Left forelimb (tissue), 1 donor: ENCODE results near the gene NPAS2.

Source experiments
- DNase-seq: peaks from one replicate; pipeline ENCODE4 v3.0.0-alpha.2; 2018; ENCODE audit warnings: low spot score

The NPAS2 gene

DNA sequence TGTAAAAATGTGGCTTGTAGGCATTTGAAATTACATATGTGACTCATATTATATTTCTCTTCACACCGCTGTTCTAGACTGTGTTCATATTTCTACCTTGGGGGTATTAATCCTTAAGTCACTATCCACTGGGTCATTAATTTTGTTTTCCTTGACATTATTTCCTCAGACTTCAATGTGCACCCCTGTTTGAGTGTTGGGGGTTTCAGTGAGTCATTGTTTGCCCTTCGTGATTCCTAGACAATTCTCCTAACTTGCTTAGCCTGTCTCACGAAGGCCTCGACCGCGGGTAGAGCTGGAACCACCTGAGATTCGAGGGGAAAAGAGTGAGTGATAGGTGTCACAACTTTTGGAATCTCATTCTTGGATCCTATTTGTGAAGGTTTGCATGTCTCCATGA, 35.1 kb downstream of the NPAS2 start:
- no peak for DNase-seq

DNA sequence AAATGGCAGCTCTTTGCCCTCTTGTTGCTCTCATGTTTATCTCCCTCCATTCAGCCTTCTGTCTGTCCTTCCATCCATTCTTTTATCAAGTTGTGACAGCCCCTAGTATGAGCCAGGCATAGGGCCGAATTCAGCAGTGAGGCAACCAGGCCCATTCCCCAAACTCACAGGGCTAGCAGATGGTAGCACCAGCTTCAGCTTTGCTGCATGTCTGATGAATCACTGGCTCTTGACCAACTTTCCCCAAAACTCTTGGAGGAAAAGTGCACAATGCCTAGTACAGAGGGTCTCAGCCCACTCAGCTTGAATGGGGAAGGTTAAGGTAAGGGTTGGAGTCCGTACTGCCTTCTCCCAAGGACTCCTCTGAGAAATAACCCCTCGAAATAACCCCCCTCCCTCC, 35.7 kb downstream of the NPAS2 start:
- DNase-seq = no peak

DNA sequence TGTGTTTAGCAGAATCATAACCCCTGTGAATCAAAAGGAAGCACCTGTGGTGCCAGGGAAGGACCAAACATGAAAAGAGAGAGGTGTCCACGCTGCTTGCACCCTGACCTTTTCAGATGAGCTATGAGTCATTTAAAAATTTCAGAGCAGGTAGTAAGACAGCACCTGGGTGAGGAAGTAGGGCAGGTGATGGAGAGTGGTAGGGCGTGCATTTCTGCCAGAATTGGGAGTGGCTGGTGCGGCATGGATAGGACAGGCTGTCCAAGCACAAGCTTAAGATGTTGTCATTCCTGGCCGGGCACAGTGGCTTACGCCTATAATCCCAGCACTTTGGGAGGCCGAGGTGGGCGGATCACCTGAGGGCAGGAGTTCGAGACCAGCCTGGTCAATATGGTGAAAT, 36.8 kb downstream of the NPAS2 start:
- no peak for DNase-seq

DNA sequence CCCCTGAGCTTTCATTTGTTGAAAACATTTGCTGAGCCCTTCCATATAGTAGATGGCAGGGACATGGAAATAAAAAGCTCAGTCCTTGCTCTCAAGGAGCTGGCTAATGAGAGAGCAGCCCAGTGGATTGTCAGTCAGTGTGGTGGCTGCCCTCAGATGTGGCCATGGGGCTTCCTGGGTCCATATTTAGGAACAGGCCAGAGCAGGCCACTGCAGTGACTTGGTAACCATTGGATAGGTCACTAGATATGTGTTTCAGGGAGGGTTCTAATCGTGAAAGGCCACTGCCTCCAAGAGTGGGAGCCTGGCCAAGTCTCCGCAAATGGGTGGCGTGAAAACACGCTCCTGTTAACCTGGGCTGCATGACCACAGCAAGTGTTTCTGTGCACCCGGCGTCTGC, 37.4 kb downstream of the NPAS2 start:
- DNase-seq = no peak

DNA sequence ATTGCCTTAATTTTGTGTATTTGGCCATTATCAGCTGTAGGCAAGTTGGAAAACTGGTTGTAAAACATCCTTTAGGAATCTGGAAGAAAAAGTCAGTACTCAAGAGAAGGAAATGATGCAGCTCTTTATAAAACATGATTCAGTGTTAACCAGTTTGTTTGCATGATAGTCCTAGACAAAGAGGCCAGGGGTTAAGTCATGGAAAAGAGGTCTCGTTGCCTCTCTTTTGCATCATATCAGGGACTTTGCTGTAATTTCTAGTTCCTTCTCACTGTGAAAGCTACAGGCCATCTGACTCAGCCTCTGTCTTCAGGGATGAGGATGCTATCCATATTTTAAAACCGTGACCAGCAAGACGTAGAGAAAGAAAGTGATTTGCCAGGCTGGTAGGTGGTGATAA, 38.0 kb downstream of the NPAS2 start:
- DNase-seq = no peak

DNA sequence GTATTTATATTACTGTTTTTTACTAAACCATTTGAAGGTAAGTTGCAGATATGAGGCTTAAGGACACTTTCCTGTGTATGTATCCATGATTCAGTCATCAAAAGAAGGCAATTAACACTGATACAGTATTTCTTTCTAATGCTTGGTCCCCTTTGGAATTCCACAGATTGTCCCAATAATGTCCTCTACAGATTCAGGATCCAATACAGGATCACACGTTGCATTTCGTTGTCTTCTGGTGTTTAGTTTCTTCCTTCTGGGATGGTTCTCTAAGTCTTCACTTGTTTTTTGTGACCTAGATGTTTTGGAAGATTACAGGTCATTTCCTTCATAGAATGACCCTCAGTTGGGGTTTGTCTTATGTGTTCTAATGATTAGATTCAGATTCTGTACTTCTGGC, 40.0 kb downstream of the NPAS2 start:
- DNase-seq = no peak

DNA sequence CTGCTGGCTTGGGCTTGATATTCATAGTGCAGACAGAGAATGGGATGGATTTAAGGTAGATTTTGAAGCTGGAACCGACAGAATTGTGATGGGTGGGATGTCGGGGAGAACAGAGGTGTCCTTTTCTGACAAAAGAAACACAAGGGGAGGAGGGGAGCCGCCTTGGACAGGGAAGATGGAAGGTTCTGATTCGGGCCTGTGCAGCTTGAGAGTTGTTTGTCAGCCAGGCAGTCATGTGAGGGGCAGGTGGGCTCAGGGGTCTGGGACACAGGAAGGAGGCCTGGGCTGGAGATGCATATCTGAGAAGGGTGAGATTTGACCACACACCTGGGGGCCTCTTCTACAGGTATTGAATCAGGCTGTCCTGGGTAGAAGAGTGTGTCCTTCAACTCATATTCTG, 41.4 kb downstream of the NPAS2 start:
- DNase-seq = no peak

DNA sequence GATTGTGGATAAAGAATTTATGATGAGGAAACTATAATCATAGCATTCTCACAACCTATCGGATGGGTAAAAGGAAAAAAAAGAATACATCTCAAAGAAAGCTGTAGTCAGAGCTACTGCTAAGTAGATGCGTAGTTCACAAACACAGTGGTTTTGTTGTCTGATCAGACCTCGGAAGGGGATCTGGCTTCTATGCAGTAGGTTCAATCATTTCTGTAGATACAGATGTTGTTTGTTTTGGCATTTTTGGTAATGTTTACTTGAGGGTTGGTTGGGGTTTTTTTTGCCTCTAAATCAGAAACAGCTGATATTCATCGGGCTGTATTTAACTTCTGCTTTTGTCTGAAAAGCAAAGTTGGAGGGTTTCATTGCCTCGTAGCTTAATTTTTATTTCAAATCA, 42.1 kb downstream of the NPAS2 start:
- DNase-seq = no peak

DNA sequence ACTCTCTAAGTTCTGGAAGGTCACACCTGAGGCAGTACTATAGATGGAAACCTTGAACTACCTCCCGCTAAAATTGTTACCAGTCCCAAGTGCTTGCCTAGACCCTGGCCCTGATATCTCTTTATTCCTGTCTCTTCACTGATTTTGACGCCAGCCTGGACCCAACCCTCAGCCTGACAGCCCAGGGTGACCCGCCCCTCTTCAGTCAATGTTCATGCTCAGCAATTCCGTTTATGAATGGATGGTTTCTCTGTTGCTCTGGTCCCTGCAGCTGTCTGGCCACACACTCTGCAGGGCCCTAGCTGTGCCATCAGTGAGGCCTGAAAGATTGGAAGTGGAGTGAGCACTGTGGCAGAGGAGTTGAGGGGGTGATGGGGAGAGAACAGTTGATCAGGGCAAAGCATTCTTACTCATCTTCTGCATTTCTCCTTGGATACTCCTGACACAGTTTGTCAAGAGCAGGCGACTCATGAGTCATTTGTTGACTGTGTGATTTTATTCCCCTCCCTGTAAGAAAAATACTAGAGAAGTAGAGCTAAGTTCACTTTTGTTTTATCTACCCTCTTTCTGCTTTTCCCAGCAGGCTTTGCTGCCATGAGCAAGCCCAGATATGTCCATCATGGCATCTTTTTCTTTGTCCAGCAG, 46.0 kb downstream of the NPAS2 start:
- no peak for DNase-seq

DNA sequence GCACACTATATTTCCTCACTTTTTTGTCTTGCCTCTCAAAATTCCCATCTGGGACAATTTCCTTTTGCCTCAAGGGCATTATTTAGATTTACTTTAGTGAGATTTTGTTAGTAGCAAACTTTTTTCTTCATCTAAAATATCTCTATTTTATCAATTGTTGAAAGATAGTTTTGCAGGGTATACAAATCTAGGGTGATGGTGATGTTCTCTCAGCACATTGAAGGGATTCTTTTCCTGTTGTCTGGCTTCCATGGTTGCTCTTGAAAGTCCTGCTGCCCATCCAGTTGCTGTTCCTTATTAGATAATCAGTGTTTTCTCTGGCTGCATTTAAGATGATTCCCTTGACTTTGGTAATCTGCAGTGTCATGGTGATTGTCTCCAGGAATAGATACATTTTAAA, 48.1 kb downstream of the NPAS2 start:
- DNase-seq = no peak

DNA sequence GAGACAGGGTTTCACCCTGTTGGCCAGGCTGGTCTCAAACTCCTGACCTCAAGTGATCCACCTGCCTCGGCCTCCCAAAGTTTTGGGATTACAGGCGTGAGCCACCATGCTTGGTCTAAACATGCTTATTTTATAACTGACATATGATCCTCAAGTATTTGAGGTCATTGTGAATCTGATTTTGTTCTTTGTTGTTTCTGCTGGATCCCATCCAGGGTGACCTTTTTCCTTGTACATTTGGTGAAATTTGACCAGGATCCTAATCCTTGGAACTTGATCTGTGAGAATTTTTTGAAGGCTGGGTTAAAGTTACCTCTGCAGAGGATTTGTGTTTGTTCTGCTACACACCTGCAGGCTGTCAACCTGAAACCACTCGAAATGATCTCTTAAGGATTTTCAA, 49.2 kb downstream of the NPAS2 start:
- DNase-seq = no peak

DNA sequence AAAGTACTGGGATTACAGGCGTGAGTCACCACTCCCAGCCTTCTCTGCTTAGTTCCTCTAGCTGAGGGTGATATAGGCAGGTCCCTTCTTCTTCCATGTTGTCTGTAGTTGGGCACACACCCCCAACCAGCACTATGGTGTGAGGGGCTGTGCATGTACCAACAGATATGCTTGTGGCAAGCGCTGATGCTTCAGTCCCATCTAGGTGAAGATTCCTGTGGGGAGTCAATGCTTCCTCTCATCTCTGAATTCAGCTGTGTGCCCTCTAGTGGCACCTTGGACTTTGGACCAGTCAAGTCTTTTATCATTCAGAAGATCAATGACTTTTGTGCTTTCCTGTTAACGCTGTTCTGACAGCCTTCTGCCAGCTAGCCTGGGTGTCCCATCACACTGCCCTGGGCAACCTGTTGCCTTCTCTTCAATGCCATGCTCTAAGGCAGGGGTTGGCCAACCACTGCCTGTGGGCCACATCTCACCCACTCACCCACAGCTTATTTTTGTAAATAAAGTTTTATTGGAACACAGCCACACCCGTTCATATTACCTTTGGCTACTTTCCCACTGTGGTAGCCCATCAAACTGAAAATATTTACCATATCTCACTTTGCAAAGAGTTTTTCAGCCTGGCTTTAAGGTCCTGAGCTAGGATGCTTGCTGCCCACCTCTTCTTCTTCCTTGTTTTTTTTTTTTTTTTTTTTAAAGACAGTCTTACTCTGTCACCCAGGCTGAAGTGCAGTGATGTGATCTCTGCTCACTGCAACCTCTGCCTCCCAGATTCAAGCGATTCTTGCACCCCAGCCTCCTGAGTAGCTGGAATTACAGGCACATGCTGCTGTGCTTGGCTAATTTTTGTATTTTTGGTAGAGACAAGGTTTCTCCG, 51.0 kb downstream of the NPAS2 start:
- DNase-seq = no peak

DNA sequence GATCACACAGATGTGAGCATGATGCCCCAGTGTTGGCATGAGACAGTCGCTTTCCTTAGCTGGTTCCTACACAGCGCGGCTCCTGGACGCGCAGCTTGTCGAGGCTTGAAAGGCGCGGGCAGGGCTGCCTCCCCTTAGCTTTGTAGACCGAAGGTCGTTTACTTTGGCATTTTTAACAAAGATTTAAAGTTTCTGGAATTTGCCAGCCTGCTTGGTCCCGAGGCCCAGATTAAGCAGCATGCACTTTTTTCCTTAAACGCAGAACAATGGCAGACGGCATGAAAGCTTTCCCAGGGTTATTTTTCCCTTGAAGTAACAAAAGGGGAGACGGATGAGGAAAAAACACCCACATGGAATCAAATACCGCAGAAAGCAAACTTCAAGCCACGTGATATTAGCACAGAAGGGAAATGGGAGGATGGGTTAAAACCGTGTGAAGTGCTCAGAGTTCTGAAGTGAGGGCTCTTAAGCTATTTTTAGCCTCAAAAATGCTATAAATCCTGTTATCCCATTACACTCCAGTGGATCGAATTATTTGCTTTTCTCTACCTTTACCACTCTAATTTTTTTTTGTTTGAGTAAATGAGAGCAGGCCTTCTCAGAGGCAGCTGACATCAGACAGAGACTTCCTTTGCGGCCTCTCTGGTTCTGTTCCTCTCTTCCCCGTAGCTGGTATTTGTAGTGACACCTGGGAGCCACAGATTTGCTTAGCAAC, 55.7 kb downstream of the NPAS2 start:
- no peak for DNase-seq

DNA sequence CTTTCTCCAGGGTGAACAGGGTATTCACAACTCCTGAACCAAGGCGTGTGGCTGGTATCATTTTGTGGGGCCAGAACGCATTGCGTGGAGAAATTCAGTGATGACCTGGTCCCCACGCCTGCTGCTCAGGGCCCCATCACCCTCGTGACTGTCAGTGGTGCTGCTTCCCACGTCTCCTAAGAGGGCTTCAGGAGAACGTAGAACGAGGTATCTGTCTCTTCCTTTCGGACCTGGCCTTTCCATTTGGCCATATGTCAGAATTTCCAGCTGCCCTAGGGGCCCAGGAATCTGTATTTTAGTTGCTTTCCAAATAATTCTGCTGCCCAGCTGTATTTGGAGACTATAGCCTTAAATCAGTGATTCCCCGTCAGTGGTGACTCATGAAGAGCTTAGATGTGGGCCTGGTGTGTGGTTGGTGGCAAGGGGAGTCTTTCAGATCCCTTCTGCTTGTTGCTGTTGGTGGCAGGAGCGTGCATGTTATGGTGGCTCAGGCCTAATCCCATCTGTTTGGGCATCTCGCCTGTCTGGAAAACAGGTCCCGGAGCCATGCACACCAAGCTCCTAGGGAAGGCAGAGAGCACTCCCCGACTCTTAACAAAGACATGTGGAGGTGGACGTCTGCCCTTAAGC, 56.4 kb downstream of the NPAS2 start:
- no peak for DNase-seq

DNA sequence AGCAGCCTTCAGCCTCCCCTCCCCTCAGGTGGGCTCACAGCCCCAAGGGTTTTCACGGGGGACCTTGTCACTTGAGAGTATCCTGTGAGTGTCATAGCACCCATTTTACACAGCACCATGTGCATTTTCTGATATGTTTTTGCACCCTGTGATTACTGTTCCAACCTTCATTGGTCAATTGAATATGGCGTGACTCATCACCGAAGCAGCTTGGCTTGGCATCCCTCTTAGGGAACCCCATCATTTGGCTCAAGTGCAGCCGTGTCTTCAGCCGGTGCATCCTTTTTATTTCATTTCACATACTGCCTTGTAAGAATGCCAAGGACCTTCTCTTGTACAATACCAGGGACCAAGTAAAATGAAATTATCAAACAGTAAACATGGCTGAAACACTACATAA, 57.6 kb downstream of the NPAS2 start:
- DNase-seq = no peak

DNA sequence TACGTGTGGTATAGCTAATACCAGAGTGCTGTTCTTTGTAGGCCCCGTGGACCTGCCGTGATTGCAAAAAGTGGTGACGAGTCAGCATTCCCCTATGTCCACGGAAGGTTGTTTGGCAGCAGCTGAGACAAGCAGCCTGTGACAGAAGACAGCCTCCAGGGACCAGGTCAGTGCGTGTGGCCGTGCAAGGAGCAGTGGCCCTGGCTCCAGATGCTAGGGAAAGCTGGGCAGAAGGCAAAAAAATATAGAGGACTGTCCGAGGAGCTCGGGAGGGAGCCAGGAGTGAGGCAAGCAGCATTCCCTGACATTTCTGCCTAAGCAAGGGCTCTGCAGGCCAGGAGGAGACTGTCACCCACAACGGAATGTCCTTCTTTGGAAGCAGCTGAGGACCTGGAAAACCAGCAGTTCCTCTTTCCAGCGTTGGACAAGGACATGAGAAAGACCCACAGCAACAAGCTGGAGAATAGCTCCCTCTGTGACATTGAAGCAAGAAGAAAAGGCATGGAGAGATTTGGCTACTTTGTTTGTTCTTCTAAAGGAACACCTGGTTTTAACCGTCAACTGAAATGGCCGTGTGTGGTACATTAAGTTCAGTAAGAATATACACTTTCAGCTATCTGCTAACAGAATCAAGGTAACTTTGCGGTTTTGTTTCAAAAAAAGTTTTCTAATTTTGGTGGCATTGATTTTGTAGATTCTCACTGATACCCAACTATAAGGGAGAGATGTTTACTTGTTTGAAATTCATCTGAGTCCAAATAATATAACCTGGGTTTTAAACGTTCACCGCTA, 58.3 kb downstream of the NPAS2 start:
- no peak for DNase-seq

DNA sequence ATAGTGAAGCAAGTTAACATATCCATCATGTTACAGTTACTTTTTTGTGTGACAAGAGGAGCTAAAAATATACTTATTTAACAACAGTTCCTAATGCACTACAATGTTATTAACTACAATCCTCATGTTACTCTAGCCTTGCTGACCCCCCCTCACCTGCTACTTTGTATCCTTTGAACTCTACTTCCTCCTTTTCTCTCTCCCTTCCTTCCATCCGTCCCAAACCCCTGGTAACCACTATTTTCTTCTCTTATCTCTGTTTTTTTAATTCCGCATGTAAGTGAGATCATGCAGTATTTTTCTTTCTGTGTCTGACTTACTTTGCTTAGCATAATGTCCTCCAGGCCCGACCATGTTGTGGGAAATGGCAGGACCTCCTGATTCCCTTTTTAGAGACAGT, 59.4 kb downstream of the NPAS2 start:
- no peak for DNase-seq

DNA sequence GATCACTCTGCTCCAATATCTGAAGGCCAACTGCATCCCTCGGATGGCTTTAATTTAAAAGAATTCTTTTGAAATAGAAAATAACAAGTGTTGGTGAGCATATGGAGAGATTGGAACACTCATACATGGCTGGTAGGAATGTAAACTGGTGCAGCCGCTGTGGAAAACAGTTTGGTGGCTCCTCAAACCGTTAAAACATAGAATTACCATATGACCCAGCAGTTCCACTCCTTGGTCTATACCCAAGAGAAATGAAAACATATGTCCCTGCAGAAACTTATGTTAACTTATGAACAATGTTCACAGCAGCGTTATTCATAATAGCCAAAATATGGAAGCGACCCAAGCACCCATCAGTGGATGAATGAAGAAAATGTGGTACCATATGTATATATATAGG, 60.1 kb downstream of the NPAS2 start:
- DNase-seq = no peak

DNA sequence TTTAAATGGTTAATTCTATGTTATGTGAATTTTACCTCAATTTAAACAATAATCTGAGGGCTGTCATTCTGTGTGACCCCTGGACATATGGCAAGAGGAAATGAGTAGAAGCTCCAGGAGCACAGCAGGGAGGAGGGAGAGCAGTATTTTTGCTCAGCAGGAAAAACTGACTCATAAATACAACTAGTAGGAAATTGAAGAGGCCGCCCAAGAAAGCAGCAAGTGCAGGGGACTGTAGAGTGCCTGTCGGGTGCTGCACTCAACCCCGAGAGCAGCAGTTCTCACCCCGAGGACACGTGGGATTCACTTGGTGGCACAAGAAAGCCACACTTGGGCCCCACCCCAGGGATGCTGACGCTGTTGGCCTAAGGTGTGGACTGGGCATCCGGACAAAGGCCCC, 60.8 kb downstream of the NPAS2 start:
- no peak for DNase-seq

DNA sequence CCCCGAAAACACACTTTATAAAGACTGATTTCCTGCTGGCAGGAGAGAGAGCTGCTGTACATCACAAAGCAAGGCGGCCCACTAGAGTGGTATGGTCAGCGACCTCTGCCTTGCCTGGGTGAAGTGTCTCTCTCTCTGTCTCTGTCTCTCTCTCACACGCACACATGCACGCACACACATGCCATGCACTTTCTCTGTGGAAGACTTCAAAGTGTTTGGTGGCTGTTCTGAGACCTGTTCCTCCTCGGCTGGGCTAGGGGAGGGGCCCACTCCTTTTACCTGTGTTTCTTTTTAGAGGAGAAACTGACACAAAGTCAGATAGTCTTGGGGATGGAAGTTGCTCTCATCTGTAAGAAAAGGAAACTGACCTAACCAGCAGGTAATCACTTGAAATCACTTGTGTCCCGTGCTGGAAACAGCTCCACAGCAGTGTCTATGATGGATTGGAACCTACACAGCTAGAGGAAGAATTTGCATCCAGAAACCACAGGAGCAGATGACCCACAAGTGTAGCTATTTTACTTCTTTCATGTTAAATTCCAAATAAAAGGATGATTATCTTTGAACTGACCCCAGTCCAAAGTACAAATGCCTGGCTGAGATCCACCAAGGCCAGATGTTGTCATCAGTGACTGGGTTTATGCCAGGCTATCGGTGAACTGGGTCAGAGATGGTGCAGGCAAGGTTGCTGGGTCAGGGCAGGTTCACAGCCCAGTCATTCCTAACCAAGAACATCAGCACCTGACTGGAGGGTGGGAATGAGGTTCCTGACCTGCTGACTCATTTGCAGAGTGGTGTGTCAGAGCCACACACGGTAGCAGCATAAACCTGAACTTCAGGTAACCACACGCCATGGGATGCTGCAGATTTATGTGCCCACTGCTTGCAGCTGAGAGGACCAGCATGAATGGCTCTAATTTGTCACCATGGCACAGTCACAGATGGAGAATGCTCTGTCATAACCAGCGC, 63.0 kb downstream of the NPAS2 start:
- no peak for DNase-seq

DNA sequence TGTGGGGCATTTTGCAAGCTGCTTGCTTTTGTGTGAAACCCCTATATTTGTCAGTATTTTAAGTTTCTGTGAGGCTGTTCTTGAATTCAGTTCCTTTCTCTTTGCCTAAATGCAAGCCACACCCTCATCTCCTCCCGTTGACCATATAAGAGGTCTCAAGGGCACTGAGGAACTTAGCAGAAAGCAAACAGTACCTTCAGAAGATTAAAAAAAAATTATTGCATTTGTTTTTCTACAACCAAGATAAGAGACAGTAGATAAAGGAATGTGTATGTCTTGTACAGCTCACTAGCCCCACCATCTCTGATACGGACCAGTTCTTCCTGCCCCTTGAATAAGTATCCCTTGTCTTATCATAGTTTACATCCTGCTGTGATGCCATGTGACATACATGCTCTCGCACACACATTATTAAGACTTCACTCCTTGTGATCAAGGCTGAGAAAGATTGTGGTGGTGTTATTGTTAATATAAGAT, 64.2 kb downstream of the NPAS2 start:
- DNase-seq = no peak
